RWPE1 (cell line): ENCODE results near the gene CNTNAP2.

Experiments used
- CTCF ChIA-PET: fragments of 350-600 bp; sonication (Branson Sonifier 250); formaldehyde crosslinking; extraction: SDS; loops from one replicate; lab custom pipeline; 2021; lab: Yijun Ruan, JAX
- POLR2A ChIA-PET: fragments of 400-600 bp; formaldehyde crosslinking; extraction: SDS; loops from one replicate; lab custom pipeline; 2020; ENCODE audit warnings: antibody characterized with exemption; ENCODE audit not compliant: low non-redundant PET; lab: Yijun Ruan, JAX
- DNase-seq: peaks from one replicate; pipeline ENCODE4 v3.0.0; 2012; ENCODE audit warnings: low spot score
- H3K27ac ChIP-seq: fragments of 450-650 bp; 2 replicates; pipeline ENCODE4 v1.5.1; 2017
- CTCF ChIP-seq: fragments of 450-650 bp; conservative IDR thresholded peaks from 2 replicates; pipeline ENCODE4 v1.5.1; 2017; ENCODE audit warnings: low read depth, mild to moderate bottlenecking

Gene CNTNAP2

GRCh38 chr7:147423875-147424274, 1307.3 kb downstream of the CNTNAP2 start:
- no peak overlapping the region for H3K27ac ChIP-seq
- no peak for DNase-seq
- ChIA-PET CTCF (no interaction called here), POLR2A (no interaction called here)
- no peak for TF ChIP-seq CTCF

- H3K27ac ChIP-seq: no peak overlapping the region
- POLR2A ChIA-PET: no interaction called here
- no peak for DNase-seq
- CTCF ChIA-PET: no interaction called here
- no peak for TF ChIP-seq CTCF
These were observed 1311.5 kb downstream of the CNTNAP2 start for GRCh38 chr7:147428075-147428474.

GRCh38 chr7:147429961-147430360, 1313.4 kb downstream of the CNTNAP2 start:
- ChIA-PET POLR2A (no interaction called here), CTCF (no interaction called here)
- no peak for DNase-seq
- no peak overlapping the region for H3K27ac ChIP-seq
- TF ChIP-seq CTCF: no peak

GRCh38 chr7:147432079-147432478, 1315.5 kb downstream of the CNTNAP2 start:
- no peak for DNase-seq
- no peak overlapping the region for H3K27ac ChIP-seq
- POLR2A ChIA-PET: no interaction called here
- TF ChIP-seq CTCF: no peak
- CTCF ChIA-PET: no interaction called here

GRCh38 chr7:147432576-147432975, 1316.0 kb downstream of the CNTNAP2 start:
- no peak overlapping the region for H3K27ac ChIP-seq
- ChIA-PET POLR2A (no interaction called here), CTCF (no interaction called here)
- no peak for TF ChIP-seq CTCF
- DNase-seq: no peak

- DNase-seq: no peak
- TF ChIP-seq CTCF: no peak
- ChIA-PET CTCF (interaction anchor here (0.7 kb wide), 1 partner anchor 706 kb away, joined by 5 read pairs; no protein-coding TSS in a partner anchor), POLR2A (no interaction called here)
- H3K27ac ChIP-seq: no peak overlapping the region
These were observed 1320.1 kb downstream of the CNTNAP2 start for GRCh38 chr7:147436718-147437117.

- ChIA-PET POLR2A (no interaction called here), CTCF (no interaction called here)
- no peak overlapping the region for H3K27ac ChIP-seq
- TF ChIP-seq CTCF: no peak
- DNase-seq: no peak
These were observed 1321.6 kb downstream of the CNTNAP2 start for GRCh38 chr7:147438216-147438615.
